ENCODE data around the gene CRYBG3. TPM values are rescaled to one million over a fixed set of nuclear protein-coding genes. Genes with fewer than 3 reads are reported as not detected.

CRYBG3 gene
- total and polyA plus RNA-seq, 2 of the 13 experiments (the other 11 are each of a cell fraction or from before 2014, with no cell fraction given): 3.8 to 15.9 TPM

GRCh38 chr3:97971679-97972567 is 150.1 kb downstream of the CRYBG3 start, which contains the start of gene RIOX2 (continued):
- TF ChIP-seq SOX13 (IDR thresholded peaks at IDR 0.05) (no peak), SOX13 (CRISPR knock-in tag; conservative IDR thresholded peaks at IDR 0.05 in 1 of 2, IDR thresholded peaks at IDR 0.05 in 1 of 2) (peak in 1 of 2 experiments; percentile 13; a peak in 1 of 4 replicates), ZNF781 (CRISPR knock-in tag; IDR thresholded peaks at IDR 0.05; ENCODE audit: borderline replicate concordance, not compliant biosample characterization) (peak; percentile 85), PRDM15 (CRISPR knock-in tag; IDR thresholded peaks at IDR 0.05) (0 out of 2 replicates have a peak, but pooled peaks have one; percentile 39), ESRRA (CRISPR knock-in tag; IDR thresholded peaks at IDR 0.05; ENCODE audit: low read depth) (peak; percentile 46; the same call in 1 of the 2 replicates), ZNF614 (CRISPR knock-in tag; IDR thresholded peaks at IDR 0.05; ENCODE audit: borderline replicate concordance) (0 out of 2 replicates have a peak, but pooled peaks have one; percentile 14), ZBTB14 (CRISPR knock-in tag; IDR thresholded peaks at IDR 0.05) (peak; percentile 63; the same call in 1 of the 2 replicates), ZGPAT (CRISPR knock-in tag; IDR thresholded peaks at IDR 0.05) (peak; percentile 65; the same call in 1 of the 2 replicates), ZBTB40 (IDR thresholded peaks at IDR 0.05) (no peak), ZBTB40 (CRISPR knock-in tag; IDR thresholded peaks at IDR 0.05) (peak; percentile 19; the same call in 1 of the 2 replicates), TGIF2 (CRISPR knock-in tag; IDR thresholded peaks at IDR 0.05) (peak; percentile 67; the same call in 1 of the 2 replicates)
